HCT116 (cell line): Measurements from ENCODE around the gene HUS1. TPM values are rescaled to one million over a fixed set of nuclear protein-coding genes. Genes with fewer than 3 reads are reported as not detected.

Experiments
- ATAC-seq: fragments of 200-7000 bp; cut with Tn5 transposase; 2 replicates; pipeline ENCODE4 v1.9.1; 2020; ENCODE audit warnings: mild to moderate bottlenecking, moderate library complexity
- BruUV-seq: library from RNA; stranded (reverse); fragments of 400-500 nt; replicated peaks from 2 replicates; lab custom pipeline; 2021; lab: Mats Ljungman, UMichigan
- CTCF ChIA-PET: fragments of 300-600 bp; sonication (Branson Sonifier 250); formaldehyde crosslinking; loops from one replicate; lab custom pipeline; 2021; ENCODE audit warnings: antibody characterized with exemption; lab: Charles Lee
- POLR2A ChIA-PET: fragments of 300-600, 350-600 bp; sonication (Branson Sonifier 250); formaldehyde crosslinking; loops from one replicate; lab custom pipeline; 2021; ENCODE audit warnings: antibody characterized with exemption; lab: Charles Lee
- RAD21 ChIA-PET, 2 experiments: fragments of 300-600 bp; sonication (Branson Sonifier 250); formaldehyde crosslinking; loops; one replicate each; lab custom pipeline; 2023; ENCODE audit warnings: low total read pairs in 2 of 2; ENCODE audit not compliant: uncharacterized antibody in 2 of 2, unreplicated experiment in 2 of 2, low non-redundant PET in 1 of 2; lab: Charles Lee
- DNase-seq: peaks from one replicate; pipeline ENCODE4 v3.0.0-alpha.2; 2010; ENCODE audit warnings: low read depth, low spot score
- H2AFZ ChIP-seq: fragments of 200-600 bp; shearing (Covaris generic), sonication (generic); 2 replicates; pipeline ENCODE4 v1.6.1; 2017; ENCODE audit warnings: low read depth, mixed run types, mixed read lengths, antibody characterized with exemption, low read length; ENCODE audit not compliant: poor library complexity, severe bottlenecking
- H3K27ac ChIP-seq: 2 replicates; pipeline ENCODE4 v1.5.1; 2012; ENCODE audit warnings: low read depth, low read length
- H3K27me3 ChIP-seq: fragments of 200-600 bp; sonication (generic); 2 replicates; pipeline ENCODE4 v1.6.1; 2016; ENCODE audit warnings: mixed run types, low read length, mixed read lengths; ENCODE audit not compliant: insufficient read depth
- H3K36me3 ChIP-seq, 2 experiments: fragments of 200-500 bp in 1 of 2; fragments of 200-600 bp in 1 of 2; sonication (Bioruptor generic) in 1 of 2; sonication (generic) in 1 of 2; 2 replicates each; pipeline versions ENCODE4 v1.5.1 to v1.6.1; 2014 to 2016; ENCODE audit warnings: low read length in 2 of 2, inconsistent platforms in 1 of 2, mixed read lengths in 1 of 2, mixed run types in 1 of 2; ENCODE audit not compliant: insufficient read depth in 2 of 2, control insufficient read depth in 1 of 2
- H3K4me1 ChIP-seq, 2 experiments: fragments of 200-600 bp in 1 of 2; sonication (generic) in 1 of 2; 2 replicates each; pipeline versions ENCODE4 v1.5.1 to v1.6.1; 2012 to 2017; ENCODE audit warnings: low read length in 2 of 2, inconsistent platforms in 1 of 2, mild to moderate bottlenecking in 1 of 2, mixed read lengths in 1 of 2, mixed run types in 1 of 2, moderate library complexity in 1 of 2; ENCODE audit not compliant: insufficient read depth in 2 of 2, control insufficient read depth in 1 of 2
- H3K4me2 ChIP-seq: fragments of 200-600 bp; sonication (generic); 2 replicates; pipeline ENCODE4 v1.6.1; 2017; ENCODE audit warnings: mixed run types, low read length, mixed read lengths
- H3K4me3 ChIP-seq, 2 experiments: fragments of 200-600 bp in 1 of 2; sonication (generic) in 1 of 2; replicated peaks in 1 of 2; 2 replicates each; pipeline ENCODE4 v1.5.1; 2011 to 2016; ENCODE audit warnings: low read length in 2 of 2, control low read depth in 1 of 2, low read depth in 1 of 2, mild to moderate bottlenecking in 1 of 2, mixed read lengths in 1 of 2, mixed run types in 1 of 2
- H3K79me2 ChIP-seq: fragments of 200-600 bp; sonication (generic); 2 replicates; pipeline ENCODE4 v1.6.1; 2017; ENCODE audit warnings: mild to moderate bottlenecking, mixed run types, low read length, moderate library complexity, mixed read lengths; ENCODE audit not compliant: insufficient read depth
- H3K9ac ChIP-seq: fragments of 200-600 bp; sonication (generic); 2 replicates; pipeline ENCODE4 v1.6.1; 2016; ENCODE audit warnings: low read length, mixed read lengths
- H3K9me2 ChIP-seq: fragments of 200-600 bp; sonication (generic), shearing (Covaris generic); 2 replicates; pipeline ENCODE4 v1.6.1; 2017; ENCODE audit warnings: mixed run types, mild to moderate bottlenecking, moderate library complexity; ENCODE audit not compliant: insufficient read depth
- H3K9me3 ChIP-seq, 2 experiments: fragments of 200-500 bp in 1 of 2; fragments of 200-600 bp in 1 of 2; sonication (Bioruptor generic) in 1 of 2; sonication (generic) in 1 of 2; 2 replicates each; pipeline ENCODE4 v1.6.1; 2014 to 2017; ENCODE audit warnings: low read length in 2 of 2, mixed read lengths in 2 of 2, inconsistent platforms in 1 of 2, low read depth in 1 of 2, mild to moderate bottlenecking in 1 of 2, mixed run types in 1 of 2, moderate library complexity in 1 of 2; ENCODE audit not compliant: control insufficient read depth in 1 of 2, insufficient read depth in 1 of 2
- H4K20me1 ChIP-seq: fragments of 200-600 bp; sonication (generic), shearing (Covaris generic); 2 replicates; pipeline ENCODE4 v1.6.1; 2017; ENCODE audit warnings: mixed run types, mild to moderate bottlenecking, moderate library complexity; ENCODE audit not compliant: insufficient read depth
- CEBPB ChIP-seq: IDR thresholded peaks from 2 replicates; pipeline ENCODE4 v1.6.1; 2012; ENCODE audit warnings: low read depth
- EGR1 ChIP-seq: IDR thresholded peaks from 2 replicates; pipeline ENCODE4 v1.6.1; 2012; ENCODE audit warnings: low read depth
- ELF1 ChIP-seq: IDR thresholded peaks from 2 replicates; pipeline ENCODE4 v1.6.1; 2012; ENCODE audit warnings: low read depth, borderline replicate concordance
- EZH2 ChIP-seq: fragments of 200-600 bp; sonication (generic); IDR thresholded peaks from 2 replicates; pipeline ENCODE4 v1.6.1; 2017; ENCODE audit warnings: antibody characterized with exemption, mixed run types
- FOSL1 ChIP-seq: IDR thresholded peaks from 2 replicates; pipeline ENCODE4 v1.6.1; 2012; ENCODE audit warnings: low read depth
- JUND ChIP-seq: IDR thresholded peaks from 2 replicates; pipeline ENCODE4 v1.6.1; 2012
- POLR2A ChIP-seq: IDR thresholded peaks from 2 replicates; pipeline ENCODE4 v1.7.0; 2011; ENCODE audit warnings: borderline replicate concordance; ENCODE audit not compliant: insufficient read depth, insufficient read length; ENCODE audit errors: extremely low read depth
- POLR2AphosphoS5 ChIP-seq: IDR thresholded peaks from 2 replicates; pipeline ENCODE4 v1.6.1; 2011; ENCODE audit warnings: mild to moderate bottlenecking, low read depth, low read length, moderate library complexity
- REST ChIP-seq: IDR thresholded peaks from 2 replicates; pipeline ENCODE4 v1.6.1; 2012; ENCODE audit warnings: low read depth
- SIN3A ChIP-seq: IDR thresholded peaks from 2 replicates; pipeline ENCODE4 v1.6.1; 2012; ENCODE audit warnings: low read depth
- SP1 ChIP-seq: IDR thresholded peaks from 2 replicates; pipeline ENCODE4 v1.6.1; 2012; ENCODE audit warnings: low read depth
- SRF ChIP-seq: IDR thresholded peaks from 2 replicates; pipeline ENCODE4 v1.6.1; 2012; ENCODE audit warnings: low read depth
- ZBTB33 ChIP-seq: IDR thresholded peaks from 2 replicates; pipeline ENCODE4 v1.6.1; 2011; ENCODE audit warnings: mild to moderate bottlenecking, low read length, moderate library complexity; ENCODE audit not compliant: insufficient replicate concordance; ENCODE audit errors: extremely low read depth
- ZFX ChIP-seq: fragments of 450-650 bp; IDR thresholded peaks from 2 replicates; pipeline ENCODE4 v1.6.1; 2017
- ZNF274 ChIP-seq: fragments of 200-500 bp; sonication (Bioruptor generic); IDR thresholded peaks from 2 replicates; pipeline ENCODE4 v1.6.1; 2014; ENCODE audit warnings: mild to moderate bottlenecking, low read depth, low read length, inconsistent platforms
- intact Hi-C: fragments of 100-400 bp; cut with micrococcal nuclease; formaldehyde crosslinking; loops from 2 replicates; pipeline ENCODE4 v1.10.0; 2022
- total RNA-seq: library from RNA; stranded (reverse); gene quantifications from one replicate; pipeline ENCODE4 v1.2.1, GENCODE V29; 2021; ENCODE audit not compliant: unreplicated experiment

HUS1 gene
- total RNA-seq, 1 experiment from 2014 or later = 30.0 TPM

- no peak overlapping the region for H3K27ac ChIP-seq
- no peak overlapping the region for H3K4me3 ChIP-seq
- H2AFZ ChIP-seq = no peak overlapping the region
- BruUV-seq = no TSS peak
- ChIA-PET RAD21 (no interaction called here), CTCF (no interaction called here), POLR2A (no interaction called here)
- no peaks in the 10 kb centered on the region for H3K79me2 ChIP-seq
- intact Hi-C loops = no loop called here
- H3K9me2 ChIP-seq = no peaks in the 10 kb centered on the region
- DNase-seq (no peak), ATAC-seq (no peak)
- no peaks in the 10 kb centered on the region for H3K9me3 ChIP-seq
- no peaks in the 10 kb centered on the region for H3K36me3 ChIP-seq
- peaks cover 0 to 14% of the 10 kb centered on the region in 2 experiments; a peak in 3 of 4 replicates for H3K4me1 ChIP-seq
- H3K9ac ChIP-seq = no peak overlapping the region
- H4K20me1 ChIP-seq = no peaks in the 10 kb centered on the region
- H3K4me2 ChIP-seq = no peak overlapping the region
- TF ChIP-seq JUND = no peak
- TF ChIP-seq EZH2 = no peak
- no peak for TF ChIP-seq ZFX
- TF ChIP-seq FOSL1 = no peak
- TF ChIP-seq ZNF274 = no peak
- TF ChIP-seq EGR1 = no peak
- TF ChIP-seq CEBPB = no peak
- TF ChIP-seq REST = no peak
- no peak for TF ChIP-seq POLR2AphosphoS5
- TF ChIP-seq SP1 = no peak
- no peak for TF ChIP-seq POLR2A
- TF ChIP-seq ELF1 = no peak
- TF ChIP-seq ZBTB33 = no peak
- no peak for TF ChIP-seq SIN3A
- TF ChIP-seq SRF = no peak
- no peaks in the 10 kb centered on the region for H3K27me3 ChIP-seq
Observed at GRCh38 chr7:48004638-48005037, 25.2 kb upstream of the HUS1 start.
